Gastrocnemius medialis (tissue), 4 donors: ENCODE data around the gene BBS10.

ENCODE experiments used
- POLR2A ChIP-seq, 2 donors: fragments of 450-650 bp; IDR thresholded peaks; one replicate each; pipeline ENCODE4 v1.6.1; 2017; ENCODE audit warnings: antibody characterized with exemption in 2 of 2, mild to moderate bottlenecking in 2 of 2, moderate library complexity in 2 of 2
- TF ChIP-seq, protein P1 (sequence below), 5 experiments: fragments of 450-650 bp in 3 of 5; fragments of 200-600 bp in 2 of 5; sonication (generic) in 2 of 5; IDR thresholded peaks in 4 of 5; conservative IDR thresholded peaks in 1 of 5; 1 replicate in 4 of 5; 2 replicates in 1 of 5; pipeline ENCODE4 v1.5.1; 2016 to 2019; ENCODE audit warnings: antibody characterized with exemption in 5 of 5, mild to moderate bottlenecking in 3 of 5, moderate library complexity in 3 of 5

GRCh38 chr12:76341436-76342030 lies 6.7 kb downstream of the BBS10 start:
- no peak for TF ChIP-seq POLR2A (IDR thresholded peaks at IDR 0.05)
- TF ChIP-seq, protein P1, sequence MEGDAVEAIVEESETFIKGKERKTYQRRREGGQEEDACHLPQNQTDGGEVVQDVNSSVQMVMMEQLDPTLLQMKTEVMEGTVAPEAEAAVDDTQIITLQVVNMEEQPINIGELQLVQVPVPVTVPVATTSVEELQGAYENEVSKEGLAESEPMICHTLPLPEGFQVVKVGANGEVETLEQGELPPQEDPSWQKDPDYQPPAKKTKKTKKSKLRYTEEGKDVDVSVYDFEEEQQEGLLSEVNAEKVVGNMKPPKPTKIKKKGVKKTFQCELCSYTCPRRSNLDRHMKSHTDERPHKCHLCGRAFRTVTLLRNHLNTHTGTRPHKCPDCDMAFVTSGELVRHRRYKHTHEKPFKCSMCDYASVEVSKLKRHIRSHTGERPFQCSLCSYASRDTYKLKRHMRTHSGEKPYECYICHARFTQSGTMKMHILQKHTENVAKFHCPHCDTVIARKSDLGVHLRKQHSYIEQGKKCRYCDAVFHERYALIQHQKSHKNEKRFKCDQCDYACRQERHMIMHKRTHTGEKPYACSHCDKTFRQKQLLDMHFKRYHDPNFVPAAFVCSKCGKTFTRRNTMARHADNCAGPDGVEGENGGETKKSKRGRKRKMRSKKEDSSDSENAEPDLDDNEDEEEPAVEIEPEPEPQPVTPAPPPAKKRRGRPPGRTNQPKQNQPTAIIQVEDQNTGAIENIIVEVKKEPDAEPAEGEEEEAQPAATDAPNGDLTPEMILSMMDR (IDR thresholded peaks at IDR 0.05 in 4 of 5, conservative IDR thresholded peaks at IDR 0.05 in 1 of 5), result no peak
